ENCODE measurements around the gene NRSN2.
"Not testable (repeated sequence)": the region's sequence is repeated elsewhere in the genome, so short reads cannot be mapped to it uniquely, and the experiment has no call there.

The NRSN2 gene

DNA sequence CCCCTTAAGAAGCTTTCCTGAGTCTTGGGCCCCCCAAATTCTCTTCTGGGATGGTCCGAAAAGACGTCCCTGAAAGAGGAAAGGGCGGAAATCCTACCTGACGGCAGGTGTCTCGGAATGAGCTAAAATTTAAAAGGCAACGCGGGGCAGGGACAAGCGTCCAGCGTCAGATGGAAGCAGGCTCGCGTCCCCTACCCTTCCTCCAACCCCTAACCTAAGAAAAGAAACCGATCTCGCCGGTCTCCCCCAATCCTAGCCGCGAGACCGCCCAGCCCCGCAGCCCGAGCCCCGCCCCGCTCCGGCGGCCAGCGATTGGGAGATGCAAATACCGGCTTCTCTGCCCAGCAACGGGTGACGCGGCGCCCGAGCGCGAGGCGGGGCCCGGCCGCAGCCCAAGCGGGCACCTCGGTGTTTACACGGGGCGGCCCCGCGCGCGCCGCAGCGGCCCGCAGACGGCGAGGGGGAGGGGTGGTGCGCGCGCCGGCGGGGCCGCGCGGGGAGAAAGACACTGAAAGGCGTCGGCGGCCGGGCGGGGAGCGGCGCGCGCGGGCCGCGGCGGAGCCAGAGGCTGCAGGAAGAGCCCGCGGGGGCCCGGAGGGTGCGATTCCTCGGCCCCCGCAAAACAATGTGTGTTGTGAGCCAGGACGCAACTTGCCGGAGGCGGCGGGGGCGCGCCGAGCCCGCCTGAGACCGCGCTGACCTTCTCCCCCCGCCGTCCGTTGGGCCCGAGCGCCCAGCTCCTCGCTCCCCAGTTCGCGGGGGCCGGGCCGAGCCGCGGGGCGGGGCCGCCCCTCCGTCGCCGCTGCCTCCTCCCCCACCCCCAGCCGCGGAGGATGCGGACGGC is 21.6 kb upstream of the NRSN2 start, which contains the start of gene SOX12:
Gene SOX12 (plus strand): TSS at position 508 of the 844 bp plus-strand sequence. CDS start 373 bp downstream, outside the sequence.
- FAIRE-seq (peak; percentile 36), DNase-seq (ENCODE audit: insufficient read length, low spot score) (peak; percentile 89)

DNA sequence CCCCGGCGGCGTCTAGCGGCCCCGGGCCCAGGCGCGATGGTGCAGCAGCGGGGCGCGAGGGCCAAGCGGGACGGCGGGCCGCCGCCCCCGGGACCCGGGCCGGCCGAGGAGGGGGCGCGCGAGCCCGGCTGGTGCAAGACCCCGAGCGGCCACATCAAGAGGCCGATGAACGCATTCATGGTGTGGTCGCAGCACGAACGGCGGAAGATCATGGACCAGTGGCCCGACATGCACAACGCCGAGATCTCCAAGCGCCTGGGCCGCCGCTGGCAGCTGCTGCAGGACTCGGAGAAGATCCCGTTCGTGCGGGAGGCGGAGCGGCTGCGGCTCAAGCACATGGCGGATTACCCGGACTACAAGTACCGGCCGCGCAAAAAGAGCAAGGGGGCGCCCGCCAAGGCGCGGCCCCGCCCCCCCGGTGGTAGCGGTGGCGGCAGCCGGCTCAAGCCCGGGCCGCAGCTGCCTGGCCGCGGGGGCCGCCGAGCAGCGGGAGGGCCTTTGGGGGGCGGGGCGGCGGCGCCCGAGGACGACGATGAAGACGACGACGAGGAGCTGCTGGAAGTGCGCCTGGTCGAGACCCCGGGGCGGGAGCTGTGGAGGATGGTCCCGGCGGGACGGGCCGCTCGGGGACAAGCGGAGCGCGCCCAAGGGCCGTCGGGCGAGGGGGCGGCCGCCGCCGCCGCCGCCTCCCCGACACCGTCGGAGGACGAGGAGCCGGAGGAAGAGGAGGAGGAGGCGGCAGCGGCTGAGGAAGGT is 20.8 kb upstream of the NRSN2 start:
- no peak for DNase-seq (ENCODE audit: insufficient read length, low spot score)
- FAIRE-seq: no peak

DNA sequence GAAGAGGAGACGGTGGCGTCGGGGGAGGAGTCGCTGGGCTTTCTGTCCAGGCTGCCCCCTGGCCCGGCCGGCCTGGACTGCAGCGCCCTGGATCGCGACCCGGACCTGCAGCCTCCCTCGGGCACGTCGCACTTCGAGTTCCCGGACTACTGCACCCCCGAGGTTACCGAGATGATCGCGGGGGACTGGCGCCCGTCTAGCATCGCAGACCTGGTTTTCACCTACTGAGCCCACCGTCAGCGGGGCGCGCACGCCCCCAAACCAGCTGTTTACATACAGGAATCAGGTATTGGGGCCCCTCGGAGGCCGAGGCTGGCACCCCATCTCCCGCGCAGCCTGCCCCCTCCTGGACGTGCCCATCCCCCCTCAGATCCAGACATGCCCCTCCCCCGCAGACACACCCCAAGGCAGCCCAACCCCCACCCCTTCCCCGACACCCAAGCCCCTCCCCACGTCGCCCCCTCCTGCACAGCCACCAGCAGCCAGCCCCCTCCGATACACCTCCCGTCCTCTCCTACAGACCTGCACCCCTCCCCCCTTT is 20.2 kb upstream of the NRSN2 start:
- DNase-seq (ENCODE audit: insufficient read length, low spot score): no peak
- no peak for FAIRE-seq

DNA sequence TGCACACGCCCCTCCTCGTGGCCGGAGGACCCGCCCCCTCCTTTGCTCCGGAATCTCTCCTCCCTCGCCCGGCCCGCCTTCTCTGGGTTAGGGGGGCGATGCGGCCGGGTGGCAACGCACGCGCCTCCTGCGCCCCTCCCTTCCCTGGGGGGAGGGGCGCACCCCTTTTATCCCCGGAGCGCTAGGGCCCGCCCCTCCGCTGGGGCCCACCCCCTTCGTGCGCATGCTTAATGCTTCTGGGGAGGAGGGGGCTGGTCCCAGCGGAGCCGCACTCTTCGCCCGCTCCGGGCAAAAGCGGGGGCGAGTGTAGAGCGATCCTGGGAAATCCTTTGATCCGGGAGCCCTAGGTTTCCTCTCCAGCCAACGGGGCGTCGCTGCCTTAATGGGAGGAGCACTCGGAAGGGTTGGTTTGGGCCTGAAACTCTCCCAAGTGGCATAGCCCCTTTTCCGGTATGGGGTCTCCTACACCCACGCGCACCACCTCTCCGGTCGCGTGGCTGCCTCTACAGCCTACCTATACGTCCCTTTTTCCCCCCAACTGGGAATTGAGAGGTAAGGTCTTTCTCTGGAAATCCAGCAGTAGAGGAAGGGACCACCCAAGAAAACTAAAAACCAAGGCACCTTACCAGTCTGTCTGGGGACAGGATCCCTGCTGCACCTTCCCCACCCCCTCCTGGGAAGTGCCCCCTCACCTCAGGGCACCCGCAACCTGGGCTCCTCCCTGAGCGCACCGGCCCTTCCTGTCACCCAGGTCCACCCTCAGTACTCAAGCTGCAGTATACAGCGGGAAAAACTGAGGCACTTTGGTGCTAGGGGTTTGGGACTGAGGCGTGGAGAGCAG is 19.5 kb upstream of the NRSN2 start:
- FAIRE-seq: peak; percentile 96

DNA sequence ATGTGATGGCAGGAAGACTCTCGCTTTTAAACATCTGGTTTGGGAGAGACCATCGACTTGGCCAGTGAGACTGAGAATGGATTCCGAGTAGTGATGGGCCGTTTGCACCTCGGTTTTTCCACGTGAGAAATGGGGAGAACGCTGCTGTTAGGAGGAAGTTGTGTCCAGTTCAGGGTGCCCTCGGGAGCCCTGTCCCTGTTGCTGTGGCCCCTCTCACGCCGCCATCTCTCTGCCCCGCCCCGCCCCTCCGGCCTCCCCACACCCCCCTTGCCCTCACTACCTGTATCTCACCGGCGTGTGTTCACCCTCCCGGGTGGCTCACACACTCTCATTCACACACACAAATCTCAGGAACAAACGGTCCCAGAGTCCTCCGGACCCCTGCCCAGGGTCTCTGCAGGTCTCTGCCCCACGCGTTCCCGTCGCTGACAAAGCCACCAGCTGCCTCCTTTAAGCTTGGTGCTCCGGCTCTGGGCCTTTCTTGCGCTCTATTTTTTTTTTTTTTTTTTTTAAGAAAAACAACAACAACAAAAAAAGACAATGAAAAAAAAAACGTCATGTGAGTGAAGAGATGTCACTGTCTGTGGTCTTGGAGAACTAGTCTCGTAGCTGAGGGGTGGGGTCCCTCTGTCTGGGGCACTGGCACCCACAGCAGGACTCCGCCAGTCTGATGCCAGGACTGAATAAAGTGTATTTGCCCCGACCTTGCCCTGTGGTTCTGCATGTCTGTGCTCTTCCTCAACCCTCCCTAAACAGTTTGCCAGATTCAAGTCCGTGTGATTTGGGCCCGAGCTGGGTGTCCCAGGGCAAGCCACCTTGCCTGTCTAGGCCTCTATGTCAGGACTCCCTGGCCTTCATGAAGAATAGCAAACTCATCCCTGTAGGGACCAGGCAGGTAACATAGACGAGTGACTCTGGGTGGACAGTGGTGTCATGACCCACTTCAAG is 18.6 kb upstream of the NRSN2 start:
- FAIRE-seq: no peak
- DNase-seq (ENCODE audit: insufficient read length, low spot score): no peak

More for the DNA sequence above, 19.5 kb upstream of the NRSN2 start:
- DNase-seq (ENCODE audit: insufficient read length, low spot score): peak; percentile 83

DNA sequence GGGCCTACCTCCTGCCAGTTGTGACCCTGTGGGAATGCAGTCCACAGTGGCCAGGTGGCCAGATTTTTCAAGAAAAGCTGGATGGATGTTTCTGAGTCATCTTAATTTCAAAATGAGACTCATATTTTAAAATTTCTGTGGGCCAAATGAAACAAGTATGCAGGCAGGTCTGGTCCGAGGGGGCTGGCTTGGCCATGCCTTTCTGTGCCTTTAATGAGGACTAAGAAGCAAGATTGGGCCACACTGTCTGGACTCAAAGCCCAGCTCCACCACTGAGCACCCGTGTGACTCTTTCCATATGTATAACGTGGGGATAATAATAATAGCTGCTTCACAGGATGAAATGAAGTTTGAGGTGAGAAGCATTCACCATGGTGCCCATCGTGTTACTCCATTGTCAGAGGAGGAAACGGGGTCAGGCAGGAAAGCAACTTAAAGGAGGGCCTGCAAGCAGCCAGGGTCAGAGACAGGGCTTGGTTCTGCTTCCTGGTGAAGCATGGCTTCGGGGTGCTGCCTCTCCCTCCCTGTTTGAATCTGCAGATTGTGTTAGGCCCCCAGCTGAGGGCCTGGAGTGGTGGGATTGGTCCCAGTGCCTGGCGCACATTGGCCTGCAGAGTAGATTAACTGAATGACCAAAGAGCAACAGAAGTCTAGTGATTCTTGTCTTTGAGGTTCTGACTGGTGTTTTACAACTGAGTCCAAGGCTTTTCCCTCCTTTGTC is 17.8 kb upstream of the NRSN2 start:
- FAIRE-seq (no peak), DNase-seq (ENCODE audit: insufficient read length, low spot score) (no peak)

DNA sequence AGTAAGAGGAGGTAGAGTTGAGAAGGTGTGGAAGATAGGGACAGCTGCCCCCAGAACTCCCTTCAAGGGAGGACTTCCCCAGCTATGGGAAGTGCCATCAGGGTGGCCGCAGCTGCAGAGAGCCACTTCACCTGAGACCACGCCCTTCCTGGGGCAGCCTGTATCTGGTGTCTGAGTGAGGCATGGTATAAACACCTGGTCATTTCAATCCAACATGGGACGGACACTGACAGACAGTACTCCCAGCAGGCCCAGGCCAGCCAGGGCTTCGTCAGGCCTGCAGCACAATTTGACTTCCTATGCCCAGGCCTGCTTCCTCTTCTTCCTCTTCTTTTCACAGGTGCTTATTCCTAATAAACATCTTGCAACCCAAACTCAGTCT is 17.1 kb upstream of the NRSN2 start:
- FAIRE-seq: no peak
- no peak for DNase-seq (ENCODE audit: insufficient read length, low spot score)

DNA sequence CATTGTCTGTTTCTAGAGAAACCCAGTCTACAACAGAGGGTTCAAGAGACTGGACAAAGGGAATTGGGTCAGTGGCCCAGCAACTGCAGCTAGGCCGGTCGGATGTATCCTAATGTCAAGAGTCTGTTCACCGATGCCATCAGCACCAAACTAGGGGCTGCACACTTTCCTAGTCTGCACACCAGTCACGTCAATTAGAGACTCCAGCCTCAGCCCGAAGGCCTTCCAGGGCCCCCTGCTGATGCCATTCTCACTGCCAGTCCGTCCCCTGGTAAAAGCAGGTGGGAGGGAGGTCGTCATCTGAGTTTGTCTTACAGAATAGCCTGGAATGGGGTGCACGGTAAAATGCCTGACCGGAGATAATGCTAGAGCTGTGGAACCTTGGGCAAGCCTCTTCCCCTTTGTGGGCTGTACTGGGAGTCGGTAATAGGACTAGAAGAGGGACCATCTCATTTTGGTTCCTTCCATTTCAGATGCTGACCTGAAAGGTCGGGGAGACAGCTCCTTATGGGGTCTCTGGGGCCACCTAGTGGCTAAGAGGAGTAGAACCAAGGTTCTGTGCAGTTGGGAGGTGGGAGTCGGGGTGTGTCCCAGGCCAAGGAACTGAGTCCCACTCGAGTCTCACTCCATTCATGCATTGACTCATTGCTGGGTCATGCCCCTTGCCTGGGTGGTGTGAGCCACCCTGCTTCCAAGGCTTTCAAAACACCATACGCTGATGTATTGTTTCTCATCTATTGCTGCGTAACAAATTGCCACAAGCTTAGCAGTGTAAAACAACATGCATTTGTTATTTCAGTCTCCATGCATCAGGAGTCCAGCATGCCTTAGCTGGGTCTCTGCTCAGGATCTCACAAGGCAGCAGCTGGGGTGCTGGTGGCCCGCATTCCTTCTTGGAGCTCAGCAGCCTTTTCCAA is 16.4 kb upstream of the NRSN2 start:
- no peak for FAIRE-seq

DNA sequence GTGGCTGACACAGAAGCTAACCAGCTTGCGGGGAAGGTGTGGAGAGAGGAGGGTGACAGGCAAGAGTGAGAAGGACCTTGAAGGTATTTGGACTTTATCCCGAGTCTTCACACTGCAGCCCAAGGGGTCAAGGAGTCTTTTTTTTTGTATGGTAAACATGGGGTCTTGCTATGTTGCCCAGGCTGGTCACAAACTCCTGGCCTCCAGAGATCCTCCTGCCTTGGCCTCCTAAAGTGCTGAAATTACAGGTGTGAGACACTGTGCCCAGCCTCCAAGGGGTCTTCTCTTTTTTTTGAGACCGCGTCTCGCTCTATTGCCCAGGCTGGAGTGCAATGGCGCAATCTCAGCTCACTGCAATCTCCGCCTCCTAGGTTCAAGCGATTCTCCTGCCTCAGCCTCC is 12.3 kb upstream of the NRSN2 start:
- FAIRE-seq: no peak
- DNase-seq (ENCODE audit: insufficient read length, low spot score): no peak

More for the DNA sequence above, 16.4 kb upstream of the NRSN2 start:
- DNase-seq (ENCODE audit: insufficient read length, low spot score): peak; percentile 75

DNA sequence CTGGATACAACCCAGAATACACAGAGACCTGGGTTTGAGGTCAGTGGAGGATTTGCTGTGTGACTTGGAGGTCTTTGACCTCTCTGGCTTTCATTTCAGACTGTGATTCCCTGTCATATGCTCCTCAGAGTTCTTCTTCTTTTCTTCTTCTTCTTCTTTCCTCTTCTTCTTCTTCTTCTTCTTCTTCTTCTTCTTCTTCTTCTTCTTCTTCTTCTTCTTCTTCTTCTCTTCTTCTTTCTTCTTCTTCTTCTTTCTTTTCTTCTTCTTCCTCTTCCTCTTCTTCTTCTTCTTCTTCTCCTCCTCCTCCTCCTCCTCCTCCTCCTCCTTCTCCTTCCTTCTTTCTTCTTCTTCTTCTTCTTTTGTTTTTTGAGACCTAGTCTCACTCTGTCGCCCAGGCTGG is 10.9 kb upstream of the NRSN2 start:
- not testable (repeated sequence) for FAIRE-seq; DNase-seq (ENCODE audit: insufficient read length, low spot score)

DNA sequence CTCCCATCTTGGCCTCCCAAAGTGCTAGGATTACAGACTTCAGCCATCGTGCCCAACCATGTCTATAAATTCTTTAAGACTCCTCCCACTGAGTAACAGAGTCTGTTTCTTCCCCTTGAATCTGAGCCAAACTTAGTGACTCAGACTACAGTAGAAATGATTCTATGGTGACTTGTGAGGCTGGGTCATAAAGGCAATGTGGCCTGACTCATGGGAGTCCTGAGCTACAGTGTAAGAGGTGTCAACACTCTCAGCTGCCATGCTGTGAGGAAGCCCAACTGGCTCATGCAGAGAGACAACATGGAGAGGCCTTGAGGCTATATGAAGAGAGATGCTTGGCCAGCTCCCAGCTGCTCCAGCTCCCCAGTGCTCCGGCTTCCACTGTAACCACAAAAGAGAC is 5.2 kb upstream of the NRSN2 start:
- FAIRE-seq (peak; percentile 49), DNase-seq (ENCODE audit: insufficient read length, low spot score) (no peak)

DNA sequence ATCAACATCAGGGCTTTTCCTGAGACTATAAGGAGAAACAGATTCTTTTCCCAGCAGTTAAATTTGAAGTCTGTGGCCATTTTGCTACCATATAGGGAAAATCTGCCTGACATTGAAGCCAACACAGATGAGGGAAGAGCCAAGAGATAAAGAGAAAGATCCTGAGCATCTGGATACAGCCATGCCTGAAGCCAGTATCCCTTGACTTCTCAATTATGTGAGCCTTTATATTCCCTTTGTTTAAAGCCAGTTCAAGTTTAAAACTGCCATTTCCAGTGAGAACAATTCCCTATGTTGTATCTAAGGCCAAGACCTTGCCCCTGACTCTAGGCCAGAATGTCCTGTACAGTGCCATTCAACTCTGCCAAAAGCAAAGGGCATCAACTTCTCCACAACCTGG is 3.8 kb upstream of the NRSN2 start:
- FAIRE-seq (no peak), DNase-seq (ENCODE audit: insufficient read length, low spot score) (no peak)

DNA sequence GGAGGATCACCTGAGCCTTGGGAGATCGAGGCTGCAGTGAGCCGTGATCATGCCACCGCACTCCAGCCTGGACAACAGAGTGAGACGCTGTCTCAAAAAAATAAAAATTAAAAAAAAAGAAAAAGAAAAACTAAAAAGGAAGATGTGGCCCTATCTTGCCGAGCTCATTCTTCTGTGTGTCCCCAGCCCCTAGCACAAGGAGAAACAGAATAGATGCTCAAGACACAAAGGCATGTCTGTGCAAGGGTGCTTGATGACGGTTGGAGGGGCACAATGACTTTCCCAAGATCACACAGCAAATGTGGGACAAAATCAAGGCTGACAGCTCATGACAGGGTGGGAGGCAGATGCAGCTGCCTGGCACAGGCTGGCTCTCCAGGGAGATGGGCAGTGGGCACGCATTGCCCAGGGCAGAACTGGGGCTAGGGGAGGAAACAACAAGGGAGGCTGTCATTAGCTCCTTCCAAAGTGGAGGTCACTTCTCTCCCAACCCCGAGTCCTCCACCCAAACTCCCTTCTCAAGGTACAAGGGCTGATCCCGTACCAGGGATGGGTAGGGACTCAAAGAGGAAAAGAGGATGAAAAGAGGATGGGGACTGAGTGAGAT is 775 bp upstream of the NRSN2 start:
- FAIRE-seq (peak; percentile 48), DNase-seq (ENCODE audit: insufficient read length, low spot score) (no peak)

DNA sequence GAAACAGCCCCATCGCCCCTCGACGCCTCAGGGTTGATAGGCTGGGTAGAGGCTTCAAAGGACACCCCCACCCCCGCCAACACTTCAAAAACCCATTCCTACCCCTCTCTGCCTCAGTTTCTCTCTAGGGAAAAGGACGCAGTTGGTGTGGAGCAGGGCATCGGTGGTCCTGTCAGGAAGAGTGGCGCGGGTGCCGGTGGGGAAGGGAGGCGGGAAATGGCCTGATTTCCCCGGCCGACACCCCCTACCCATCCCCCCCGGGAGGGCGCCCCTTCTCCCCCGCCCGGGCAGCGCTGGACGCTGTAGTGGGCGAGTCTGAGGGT is 367 bp downstream of the NRSN2 start:
- FAIRE-seq (no peak), DNase-seq (ENCODE audit: insufficient read length, low spot score) (no peak)

DNA sequence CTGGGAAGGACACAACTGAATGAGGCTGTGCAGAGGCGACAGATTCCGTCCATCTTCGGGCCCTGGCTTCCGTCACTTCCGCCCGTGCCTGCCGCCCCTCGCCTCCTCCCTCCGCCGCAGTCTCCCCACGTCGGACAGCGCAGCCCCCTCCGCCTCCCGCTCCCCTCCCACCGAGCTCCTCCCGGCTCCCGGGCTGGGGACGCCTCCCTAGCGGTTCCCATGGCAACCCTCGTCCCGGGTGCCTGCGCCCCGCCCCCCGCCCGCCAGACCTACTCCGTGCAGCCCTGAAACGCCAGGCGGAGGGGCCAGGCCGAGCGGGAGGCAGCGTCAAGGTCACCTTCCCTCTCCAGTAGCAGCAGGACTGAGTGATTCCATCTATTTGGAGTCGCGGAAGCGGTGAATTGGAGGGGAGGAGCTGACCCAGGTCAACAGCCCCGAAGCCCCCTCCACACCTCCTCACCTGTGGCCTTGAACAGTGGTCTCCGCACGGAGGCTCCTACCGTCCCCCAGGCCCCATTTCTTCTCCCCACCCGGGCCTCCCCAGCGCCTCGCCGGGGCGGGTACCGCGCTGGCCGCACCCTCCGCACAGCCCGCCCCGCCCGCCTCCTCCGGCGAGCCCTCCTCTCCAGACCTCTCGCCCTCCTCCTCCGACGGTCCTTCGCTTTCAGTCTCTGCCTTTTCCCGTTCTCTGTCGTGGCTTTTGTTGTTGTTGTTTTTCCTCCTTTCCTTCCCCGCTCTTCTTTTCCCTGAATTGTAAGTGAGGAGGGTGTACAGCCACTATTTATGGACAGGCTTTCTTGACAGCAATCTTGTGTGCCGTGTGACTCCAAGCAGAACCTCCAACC is 951 bp downstream of the NRSN2 start:
- peak; percentile 95 for DNase-seq (ENCODE audit: insufficient read length, low spot score)
- peak; percentile 98 for FAIRE-seq

DNA sequence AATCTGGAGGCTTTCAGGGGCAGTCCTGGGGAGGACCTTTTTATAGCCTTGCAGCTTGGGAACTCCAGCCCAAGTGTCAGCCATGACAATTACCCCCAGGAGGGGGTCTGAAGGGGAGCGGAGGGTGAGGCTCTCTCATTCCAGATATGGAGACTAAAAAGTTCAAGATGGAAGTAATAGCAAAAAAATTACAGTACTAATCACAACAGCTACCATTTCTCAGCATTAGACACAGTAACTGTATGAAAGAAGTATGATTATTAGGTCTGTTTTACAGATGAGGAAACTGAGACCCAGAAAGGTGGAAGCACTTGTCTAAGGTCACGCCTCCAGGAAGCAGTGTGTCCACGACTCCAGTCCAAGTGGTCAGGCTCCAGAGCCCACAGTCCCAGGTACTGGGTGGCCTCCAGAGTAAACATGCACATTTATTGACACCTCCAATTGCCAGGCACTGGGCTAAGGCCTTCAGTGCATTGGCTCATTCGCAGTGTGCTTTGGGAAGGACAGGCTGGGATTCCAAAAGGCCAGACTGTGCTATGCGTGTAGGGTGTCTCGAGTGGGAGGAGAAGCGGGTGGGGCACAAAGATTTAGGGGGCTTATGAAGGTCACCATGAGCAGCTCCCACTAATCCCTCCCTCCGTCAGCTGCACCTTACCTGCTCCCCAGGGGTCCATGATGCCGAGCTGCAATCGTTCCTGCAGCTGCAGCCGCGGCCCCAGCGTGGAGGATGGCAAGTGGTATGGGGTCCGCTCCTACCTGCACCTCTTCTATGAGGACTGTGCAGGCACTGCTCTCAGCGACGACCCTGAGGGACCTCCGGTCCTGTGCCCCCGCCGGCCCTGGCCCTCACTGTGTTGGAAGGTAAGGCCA is 2.3 kb downstream of the NRSN2 start:
- FAIRE-seq: peak; percentile 54
- no peak for DNase-seq (ENCODE audit: insufficient read length, low spot score)

All from HTR-8/SVneo (cell line).